HPDE6-E6E7 (cell line): ENCODE results near the gene CLTB.
"Not testable (repeated sequence)": the region's sequence is repeated elsewhere in the genome, so short reads cannot be mapped to it uniquely, and the experiment has no call there.

Experiments
- DNase-seq: peaks from one replicate; pipeline ENCODE4 v3.0.0; 2011; ENCODE audit warnings: missing footprints; ENCODE audit errors: extremely low spot score

CLTB gene

GRCh38 chr5:176426876-176427275 is 10.5 kb upstream of the CLTB start:
- no peak for DNase-seq

- no peak for DNase-seq
Measured at GRCh38 chr5:176425791-176426190, 9.5 kb upstream of the CLTB start.

- no peak for DNase-seq
Measured at GRCh38 chr5:176425138-176425537, 8.8 kb upstream of the CLTB start.

GRCh38 chr5:176424181-176424580 is 7.8 kb upstream of the CLTB start:
- DNase-seq: no peak

- DNase-seq: no peak
Measured at GRCh38 chr5:176420972-176421544, 4.7 kb upstream of the CLTB start.

GRCh38 chr5:176420086-176420485 is 3.7 kb upstream of the CLTB start:
- DNase-seq: no peak

GRCh38 chr5:176418251-176418650 is 1.9 kb upstream of the CLTB start:
- no peak for DNase-seq

- DNase-seq: no peak
Measured at GRCh38 chr5:176416965-176417364, 626 bp upstream of the CLTB start.

- DNase-seq: no peak
Measured at GRCh38 chr5:176415240-176415951, 943 bp downstream of the CLTB start.

GRCh38 chr5:176414704-176415103 is 1.6 kb downstream of the CLTB start:
- no peak for DNase-seq

GRCh38 chr5:176413709-176414191 is 2.6 kb downstream of the CLTB start:
- DNase-seq: no peak

- peak; percentile 66 for DNase-seq
Measured at GRCh38 chr5:176413255-176413565, 3.1 kb downstream of the CLTB start.

GRCh38 chr5:176412517-176413254 is 3.7 kb downstream of the CLTB start:
- no peak for DNase-seq

GRCh38 chr5:176410486-176411180 is 5.7 kb downstream of the CLTB start:
- peak; percentile 71 for DNase-seq

GRCh38 chr5:176409765-176410164 is 6.6 kb downstream of the CLTB start:
- no peak for DNase-seq

GRCh38 chr5:176408590-176408989 is 7.7 kb downstream of the CLTB start:
- no peak for DNase-seq

GRCh38 chr5:176408252-176408573 is 8.1 kb downstream of the CLTB start:
- not testable (repeated sequence) for DNase-seq

GRCh38 chr5:176407456-176408251 is 8.7 kb downstream of the CLTB start:
- DNase-seq: no peak

GRCh38 chr5:176406436-176407052 is 9.8 kb downstream of the CLTB start:
- DNase-seq: no peak

- no peak for DNase-seq
Measured at GRCh38 chr5:176405656-176406435, 10.5 kb downstream of the CLTB start.
